GM12878 (cell line): ENCODE data around the gene PPIB. TPM values are rescaled to one million over a fixed set of nuclear protein-coding genes. Genes with fewer than 3 reads are reported as not detected.

Experiments used
- ATAC-seq: fragments of 200-7000 bp; cut with Tn5 transposase; 3 replicates; pipeline ENCODE4 v1.9.1; 2020; ENCODE audit warnings: mild to moderate bottlenecking, moderate library complexity
- BruUV-seq: library from RNA; stranded (reverse); fragments of 400-500 nt; replicated peaks from 2 replicates; lab custom pipeline; 2021; lab: Mats Ljungman, UMichigan
- CTCF ChIA-PET: fragments of 300-600 bp; sonication (Branson Sonifier 250); formaldehyde crosslinking; extraction: SDS; loops from one replicate; lab custom pipeline; 2021; ENCODE audit warnings: inconsistent platforms; lab: Yijun Ruan, JAX
- POLR2A ChIA-PET: fragments of 350-600 bp; formaldehyde crosslinking; extraction: SDS; loops from one replicate; lab custom pipeline; 2021; ENCODE audit warnings: inconsistent platforms; lab: Charles Lee
- RAD21 ChIA-PET: fragments of 300-600 bp; sonication (Branson Sonifier 250); formaldehyde crosslinking; loops from one replicate; lab custom pipeline; 2023; ENCODE audit warnings: antibody characterized with exemption; ENCODE audit not compliant: unreplicated experiment; lab: Charles Lee
- SMC1A ChIA-PET: fragments of 300-600 bp; sonication (Branson Sonifier 250); formaldehyde crosslinking; loops from one replicate; lab custom pipeline; 2023; ENCODE audit not compliant: unreplicated experiment, uncharacterized antibody; lab: Charles Lee
- DNase-seq: peaks from one replicate; pipeline ENCODE4 v3.0.0-alpha.2; 2011; ENCODE audit warnings: low read depth, low spot score
- FAIRE-seq: peaks from 3 replicates; lab custom pipeline; 2011; peaks lifted over from hg19 to GRCh38; lab: Jason Lieb, UNC
- H2AFZ ChIP-seq: 2 replicates; pipeline ENCODE4 v1.6.0; 2011; ENCODE audit warnings: low read depth, low read length, control low read depth; ENCODE audit not compliant: control insufficient read depth
- H3K27ac ChIP-seq: 2 replicates; pipeline ENCODE4 v1.5.1; 2011; ENCODE audit warnings: control low read depth; ENCODE audit not compliant: control insufficient read depth, insufficient read depth
- H3K27me3 ChIP-seq, 2 experiments: replicated peaks in 1 of 2; 2 replicates each; pipeline versions ENCODE4 v1.6.0 to v1.6.1; 2011; ENCODE audit warnings: low read length in 1 of 2; ENCODE audit not compliant: control insufficient read depth in 2 of 2, insufficient read depth in 2 of 2
- H3K36me3 ChIP-seq, 2 experiments: 2 replicates each; pipeline ENCODE4 v1.5.1; 2011; ENCODE audit warnings: low read length in 1 of 2; ENCODE audit not compliant: control insufficient read depth in 2 of 2, insufficient read depth in 2 of 2
- H3K4me1 ChIP-seq: 2 replicates; pipeline ENCODE4 v1.6.1; 2011; ENCODE audit warnings: mild to moderate bottlenecking, low read length, moderate library complexity, mixed read lengths; ENCODE audit not compliant: control insufficient read depth, insufficient read depth
- H3K4me2 ChIP-seq: 2 replicates; pipeline ENCODE4 v1.6.0; 2011; ENCODE audit warnings: control low read depth; ENCODE audit not compliant: control insufficient read depth, insufficient read depth
- H3K4me3 ChIP-seq: fragments of 200-600 bp; sonication (generic); 2 replicates; pipeline ENCODE4 v1.5.1; 2016
- H3K79me2 ChIP-seq: 2 replicates; pipeline ENCODE4 v1.6.0; 2011; ENCODE audit warnings: low read length; ENCODE audit not compliant: control insufficient read depth, insufficient read depth
- H3K9ac ChIP-seq: 2 replicates; pipeline ENCODE4 v1.8.0; 2011; ENCODE audit warnings: low read length, control low read depth, mixed read lengths; ENCODE audit not compliant: control insufficient read depth, insufficient read depth
- H3K9me3 ChIP-seq: replicated peaks from 3 replicates; pipeline ENCODE4 v1.5.1; 2011; ENCODE audit warnings: mild to moderate bottlenecking, low read length; ENCODE audit not compliant: control insufficient read depth, insufficient read depth
- H4K20me1 ChIP-seq: 2 replicates; pipeline ENCODE4 v1.6.0; 2011; ENCODE audit not compliant: control insufficient read depth, insufficient read depth
- ASH2L ChIP-seq: fragments of 300-600, 200-600 bp; sonication (generic); IDR thresholded peaks from 2 replicates; pipeline ENCODE4 v1.6.1; 2017; ENCODE audit warnings: low read depth, mild to moderate bottlenecking, borderline replicate concordance
- ATF3 ChIP-seq: IDR thresholded peaks from 2 replicates; pipeline ENCODE4 v1.6.1; 2011; ENCODE audit warnings: low read depth, mild to moderate bottlenecking, low read length, moderate library complexity, borderline replicate concordance; ENCODE audit errors: extremely low read depth
- BACH1 ChIP-seq: fragments of 450-650 bp; IDR thresholded peaks from 2 replicates; pipeline ENCODE4 v1.6.1; 2017; ENCODE audit warnings: mild to moderate bottlenecking, borderline replicate concordance
- CEBPZ ChIP-seq: fragments of 150-350 bp; IDR thresholded peaks from 2 replicates; pipeline ENCODE4 v1.6.1; 2016; ENCODE audit warnings: low read depth, low read length
- CREM ChIP-seq: IDR thresholded peaks from 2 replicates; pipeline ENCODE4 v1.6.1; 2014; ENCODE audit warnings: antibody characterized with exemption, low read depth
- ESRRA ChIP-seq: IDR thresholded peaks from 2 replicates; pipeline ENCODE4 v1.6.1; 2012; ENCODE audit warnings: mild to moderate bottlenecking, low read length, improper control_type of control experiment
- HCFC1 ChIP-seq: fragments of 150-350 bp; IDR thresholded peaks from 2 replicates; pipeline ENCODE4 v1.6.1; 2014; ENCODE audit warnings: low read length
- IKZF1 ChIP-seq: fragments of 450-650 bp; conservative IDR thresholded peaks from 2 replicates; pipeline ENCODE4 v1.6.1; 2017; ENCODE audit warnings: antibody characterized with exemption, mild to moderate bottlenecking
- JUNB ChIP-seq: IDR thresholded peaks from 2 replicates; pipeline ENCODE4 v1.6.1; 2016; ENCODE audit warnings: antibody characterized with exemption, mild to moderate bottlenecking
- MEF2A ChIP-seq: IDR thresholded peaks from 2 replicates; pipeline ENCODE4 v1.6.1; 2011; ENCODE audit warnings: low read depth, mild to moderate bottlenecking, low read length, moderate library complexity; ENCODE audit not compliant: insufficient read depth
- MYB ChIP-seq: fragments of 150-350 bp; IDR thresholded peaks from 2 replicates; pipeline ENCODE4 v1.6.1; 2014; ENCODE audit warnings: mild to moderate bottlenecking, low read depth, low read length, borderline replicate concordance
- NBN ChIP-seq: fragments of 450-650 bp; IDR thresholded peaks from 2 replicates; pipeline ENCODE4 v1.6.1; 2016
- NR2C1 ChIP-seq: fragments of 450-650 bp; IDR thresholded peaks from 2 replicates; pipeline ENCODE4 v1.6.1; 2017; ENCODE audit warnings: antibody characterized with exemption, mild to moderate bottlenecking, moderate library complexity
- SPI1 ChIP-seq: IDR thresholded peaks from 2 replicates; pipeline ENCODE4 v1.6.1; 2011; ENCODE audit warnings: low read depth, mild to moderate bottlenecking, low read length, moderate library complexity, borderline replicate concordance; ENCODE audit not compliant: insufficient read depth
- TCF3 ChIP-seq: IDR thresholded peaks from 2 replicates; pipeline ENCODE4 v1.6.1; 2012; ENCODE audit warnings: low read depth, mild to moderate bottlenecking, low read length, borderline replicate concordance; ENCODE audit not compliant: insufficient read depth
- WGBS: methylation state at CpG from one replicate; pipeline ENCODE4 v1.1.6; 2016; ENCODE audit warnings: low lambda C conversion rate; ENCODE audit not compliant: insufficient replicate concordance, insufficient coverage; ENCODE audit errors: missing lambda C conversion rate; 5-methylcytosine and 5-hydroxymethylcytosine counted together
- in situ Hi-C: fragments of 300-500 bp; cut with MboI; formaldehyde crosslinking; loops from 9 replicates; pipeline ENCODE4 v1.14.3; 2018; ENCODE audit warnings: mixed read lengths
- intact Hi-C: fragments of 100-400 bp; cut with micrococcal nuclease; formaldehyde crosslinking; loops from one replicate; pipeline ENCODE4 v1.14.2; 2022; ENCODE audit not compliant: unreplicated experiment
- polyA plus RNA-seq, 11 experiments: library from polyadenylated mRNA; depleted of rRNA in 4 of 11; unstranded in 6 of 11; stranded (reverse) in 5 of 11; fragments of >200 nt; fragmentation: Nextera tagmentation in 4 of 11; fragmentation: Illumina TruSeq in 1 of 11; extraction: Ambion mirVana in 4 of 11; extraction: Trizol in 1 of 11; gene quantifications; 1 replicate in 1 of 11; 2 replicates in 10 of 11; pipeline versions ENCODE4 v1.2.1 to v1.2.3, GENCODE V29; 2011 to 2016; ENCODE audit warnings: inconsistent platforms in 2 of 11, missing spikeins in 2 of 11, low read depth in 1 of 11
- total RNA-seq, 4 experiments: library from RNA; depleted of rRNA in 3 of 4; stranded (reverse); fragments of >200 nt in 3 of 4; fragmentation: Illumina TruSeq in 1 of 4; extraction: Trizol in 1 of 4; gene quantifications; 2 replicates each; pipeline versions ENCODE4 v1.2.1 to v1.2.3, GENCODE V29; 2013 to 2021
- TF ChIP-seq, protein P1 (sequence below): IDR thresholded peaks from 2 replicates; pipeline ENCODE4 v1.6.1; 2012; ENCODE audit warnings: low read length, inconsistent platforms
- TF ChIP-seq, protein P2 (sequence below): IDR thresholded peaks from 2 replicates; pipeline ENCODE4 v1.6.1; 2012; ENCODE audit warnings: low read depth, low read length, improper control_type of control experiment

Gene PPIB
- total and polyA plus RNA-seq, 10 of the 15 experiments (the other 5 are each of a cell fraction or from before 2014, with no cell fraction given) = 344 to 936 (median 508) TPM

GRCh38 chr15:64121614-64122013 lies 41.2 kb downstream of the PPIB start:
- Histone ChIP-seq H4K20me1 (no peaks in the 10 kb centered on the region), H3K27ac (no peak overlapping the region), H3K36me3 (peaks cover 13 to 37% of the 10 kb centered on the region in 2 experiments), H3K4me1 (no peaks in the 10 kb centered on the region), H3K9me3 (no peaks in the 10 kb centered on the region; the same call in 2 of the 3 replicates), H3K4me3 (no peak overlapping the region), H2AFZ (no peak overlapping the region), H3K4me2 (no peak overlapping the region), H3K9ac (no peak overlapping the region), H3K79me2 (no peaks in the 10 kb centered on the region), H3K27me3 (no peaks in the 10 kb centered on the region)
- no TSS peak for BruUV-seq
- in situ Hi-C loops = no loop called here
- ATAC-seq (no peak), DNase-seq (no peak), FAIRE-seq (no peak)
- intact Hi-C loops = no loop called here
- SMC1A ChIA-PET = interaction anchor here (1.2 kb wide), 1 partner anchor 12 kb away, joined by 4 read pairs; no protein-coding TSS in a partner anchor
- POLR2A ChIA-PET = interaction anchor here (1.7 kb wide), 1 partner anchor 10 kb away, joined by 4 read pairs; no protein-coding TSS in a partner anchor
- RAD21 ChIA-PET = interaction anchor here (1.1 kb wide), 1 partner anchor 32 kb away, joined by 3 read pairs; no protein-coding TSS in a partner anchor
- WGBS = 67% methylated on average over 4 of the region's 4 CpGs
- CTCF ChIA-PET = interaction anchor here (0.9 to 1.9 kb wide), 4 partner anchors 9 to 110 kb away, joined by 3 to 5 read pairs (median 3); no protein-coding TSS in a partner anchor
- TF ChIP-seq SPI1 (no peak), HCFC1 (no peak), NR2C1 (no peak), CREM (no peak), CEBPZ (no peak), MYB (no peak), ESRRA (no peak), TCF3 (no peak), BACH1 (no peak), NBN (no peak), ASH2L (no peak), JUNB (no peak), IKZF1 (no peak), ATF3 (no peak), MEF2A (no peak)
- TF ChIP-seq, protein P1, sequence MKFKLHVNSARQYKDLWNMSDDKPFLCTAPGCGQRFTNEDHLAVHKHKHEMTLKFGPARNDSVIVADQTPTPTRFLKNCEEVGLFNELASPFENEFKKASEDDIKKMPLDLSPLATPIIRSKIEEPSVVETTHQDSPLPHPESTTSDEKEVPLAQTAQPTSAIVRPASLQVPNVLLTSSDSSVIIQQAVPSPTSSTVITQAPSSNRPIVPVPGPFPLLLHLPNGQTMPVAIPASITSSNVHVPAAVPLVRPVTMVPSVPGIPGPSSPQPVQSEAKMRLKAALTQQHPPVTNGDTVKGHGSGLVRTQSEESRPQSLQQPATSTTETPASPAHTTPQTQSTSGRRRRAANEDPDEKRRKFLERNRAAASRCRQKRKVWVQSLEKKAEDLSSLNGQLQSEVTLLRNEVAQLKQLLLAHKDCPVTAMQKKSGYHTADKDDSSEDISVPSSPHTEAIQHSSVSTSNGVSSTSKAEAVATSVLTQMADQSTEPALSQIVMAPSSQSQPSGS = no peak
- TF ChIP-seq, protein P2, sequence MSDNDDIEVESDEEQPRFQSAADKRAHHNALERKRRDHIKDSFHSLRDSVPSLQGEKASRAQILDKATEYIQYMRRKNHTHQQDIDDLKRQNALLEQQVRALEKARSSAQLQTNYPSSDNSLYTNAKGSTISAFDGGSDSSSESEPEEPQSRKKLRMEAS = no peak
